ENCODE results near the gene SLC41A2. TPM values are rescaled to one million over a fixed set of nuclear protein-coding genes. Genes with fewer than 3 reads are reported as not detected.
"Not testable (repeated sequence)": the region's sequence is repeated elsewhere in the genome, so short reads cannot be mapped to it uniquely, and the experiment has no call there.

Gene SLC41A2
- total RNA-seq: 3.9 TPM
- long read RNA-seq, partial matches to known transcripts: 0 of 1 reads
- long read RNA-seq, other reads (novel, unspliced or antisense): 1 of 1 reads

GRCh38 chr12:104958001-104958804 is at the start of gene SLC41A2:
Gene SLC41A2, minus strand, starts transcription at chr12:104958290. Its CDS starts 29,763 bp downstream, at chr12:104928527.
- intact Hi-C loops (cut with DNase I): no loop called here
- ATAC-seq (peak; percentile 94), DNase-seq (ENCODE audit: missing footprints) (peak; percentile 88)

GRCh38 chr12:105001476-105001875 is 43.4 kb upstream of the SLC41A2 start:
- ATAC-seq: no peak
- intact Hi-C loops (cut with DNase I): no loop called here

GRCh38 chr12:104999347-104999685 is 41.2 kb upstream of the SLC41A2 start:
- DNase-seq (ENCODE audit: missing footprints) (peak; percentile 50), ATAC-seq (no peak)
- intact Hi-C loops (cut with DNase I): no loop called here

More at GRCh38 chr12:105001476-105001875, 43.4 kb upstream of the SLC41A2 start:
- DNase-seq (ENCODE audit: missing footprints): no peak

GRCh38 chr12:104998423-104999346 is 40.6 kb upstream of the SLC41A2 start:
- ATAC-seq (peak; percentile 34), DNase-seq (ENCODE audit: missing footprints) (peak; percentile 66)
- intact Hi-C loops (cut with DNase I): no loop called here

- intact Hi-C loops (cut with DNase I): no loop called here
- ATAC-seq: no peak
Observed at GRCh38 chr12:104997541-104997940, 39.5 kb upstream of the SLC41A2 start.

GRCh38 chr12:104994336-104994735 is 36.2 kb upstream of the SLC41A2 start:
- DNase-seq (ENCODE audit: missing footprints): no peak
- intact Hi-C loops (cut with DNase I): no loop called here
- ATAC-seq: no peak

More at GRCh38 chr12:104997541-104997940, 39.5 kb upstream of the SLC41A2 start:
- no peak for DNase-seq (ENCODE audit: missing footprints)

- DNase-seq (ENCODE audit: missing footprints) (no peak), ATAC-seq (no peak)
- intact Hi-C loops (cut with DNase I): no loop called here
Observed at GRCh38 chr12:104991565-104992128, 33.6 kb upstream of the SLC41A2 start.

- intact Hi-C loops (cut with DNase I): no loop called here
- DNase-seq (ENCODE audit: missing footprints) (no peak), ATAC-seq (peak; percentile 42)
Observed at GRCh38 chr12:104990950-104991349, 32.9 kb upstream of the SLC41A2 start.

- ATAC-seq: peak; percentile 100
- DNase-seq (ENCODE audit: missing footprints): peak; percentile 95
- intact Hi-C loops (cut with DNase I): no loop called here
Observed at GRCh38 chr12:104986022-104986941, 28.2 kb upstream of the SLC41A2 start, which contains the start of gene NOPCHAP1. Gene NOPCHAP1, plus strand, starts transcription at chr12:104986316. Its CDS starts 37 bp downstream, at chr12:104986353.

- DNase-seq (ENCODE audit: missing footprints) (no peak), ATAC-seq (no peak)
- intact Hi-C loops (cut with DNase I): no loop called here
Observed at GRCh38 chr12:104985206-104985605, 27.1 kb upstream of the SLC41A2 start.

GRCh38 chr12:104977688-104978087 is 19.6 kb upstream of the SLC41A2 start:
- ATAC-seq; DNase-seq (ENCODE audit: missing footprints); intact Hi-C loops (cut with DNase I): not testable (repeated sequence)

GRCh38 chr12:104976703-104977102 is 18.6 kb upstream of the SLC41A2 start:
- DNase-seq (ENCODE audit: missing footprints): no peak
- intact Hi-C loops (cut with DNase I): no loop called here

GRCh38 chr12:104975587-104976343 is 17.7 kb upstream of the SLC41A2 start:
- intact Hi-C loops (cut with DNase I): no loop called here
- no peak for DNase-seq (ENCODE audit: missing footprints)
- no peak for ATAC-seq

More at GRCh38 chr12:104976703-104977102, 18.6 kb upstream of the SLC41A2 start:
- ATAC-seq: no peak

GRCh38 chr12:104974626-104975290 is 16.7 kb upstream of the SLC41A2 start:
- ATAC-seq (peak; percentile 60), DNase-seq (ENCODE audit: missing footprints) (no peak)
- intact Hi-C loops (cut with DNase I): no loop called here

GRCh38 chr12:104973250-104973649 is 15.2 kb upstream of the SLC41A2 start:
- ATAC-seq (no peak), DNase-seq (ENCODE audit: missing footprints) (no peak)
- intact Hi-C loops (cut with DNase I): no loop called here

- DNase-seq (ENCODE audit: missing footprints) (no peak), ATAC-seq (no peak)
- intact Hi-C loops (cut with DNase I): no loop called here
Observed at GRCh38 chr12:104971306-104971705, 13.2 kb upstream of the SLC41A2 start.

- ATAC-seq: no peak
- DNase-seq (ENCODE audit: missing footprints): no peak
- intact Hi-C loops (cut with DNase I): no loop called here
Observed at GRCh38 chr12:104969343-104969742, 11.3 kb upstream of the SLC41A2 start.

Data from Right ventricle myocardium inferior (tissue), 1 donor.